ENCODE results near the gene CSPG4.
"Not testable (repeated sequence)": the region's sequence is repeated elsewhere in the genome, so short reads cannot be mapped to it uniquely, and the experiment has no call there.

Gene CSPG4

GRCh38 chr15:75703440-75704262 is 9.0 kb downstream of the CSPG4 start:
- DNase-seq: not testable (repeated sequence)

GRCh38 chr15:75702436-75702835 is 10.2 kb downstream of the CSPG4 start:
- no peak for DNase-seq

GRCh38 chr15:75701071-75702003 is 11.3 kb downstream of the CSPG4 start:
- DNase-seq: not testable (repeated sequence)

- not testable (repeated sequence) for DNase-seq
Observed at GRCh38 chr15:75699961-75700874, 12.4 kb downstream of the CSPG4 start.

- DNase-seq: not testable (repeated sequence)
Observed at GRCh38 chr15:75699517-75699916, 13.1 kb downstream of the CSPG4 start.

GRCh38 chr15:75697974-75698747 is 14.5 kb downstream of the CSPG4 start:
- DNase-seq: not testable (repeated sequence)

GRCh38 chr15:75697523-75697922 is 15.1 kb downstream of the CSPG4 start:
- no peak for DNase-seq

GRCh38 chr15:75696854-75697259 is 15.8 kb downstream of the CSPG4 start:
- no peak for DNase-seq

- no peak for DNase-seq
Observed at GRCh38 chr15:75696311-75696720, 16.3 kb downstream of the CSPG4 start.

- no peak for DNase-seq
Observed at GRCh38 chr15:75695634-75696310, 16.9 kb downstream of the CSPG4 start.

GRCh38 chr15:75695220-75695619 is 17.4 kb downstream of the CSPG4 start:
- DNase-seq: no peak

- no peak for DNase-seq
Observed at GRCh38 chr15:75694241-75695182, 18.1 kb downstream of the CSPG4 start.

GRCh38 chr15:75693501-75694240 is 19.0 kb downstream of the CSPG4 start:
- no peak for DNase-seq

- not testable (repeated sequence) for DNase-seq
Observed at GRCh38 chr15:75693028-75693427, 19.6 kb downstream of the CSPG4 start.

GRCh38 chr15:75692311-75692710 is 20.3 kb downstream of the CSPG4 start:
- not testable (repeated sequence) for DNase-seq

GRCh38 chr15:75689429-75689828 is 23.2 kb downstream of the CSPG4 start:
- DNase-seq: not testable (repeated sequence)

- no peak for DNase-seq
Observed at GRCh38 chr15:75688831-75689230, 23.8 kb downstream of the CSPG4 start.

- DNase-seq: no peak
Observed at GRCh38 chr15:75688278-75688557, 24.4 kb downstream of the CSPG4 start.

Data from T-helper 9 cell (primary cell).